ENCODE data around the gene MEX3D.

The MEX3D gene

GRCh38 chr19:1510442-1510806, 57.7 kb downstream of the MEX3D start:
- H3K27me3 ChIP-seq (ENCODE audit: insufficient read depth, low read depth, severe bottlenecking) = peaks cover 3% of the 10 kb centered on the region
- H3K9me3 ChIP-seq (ENCODE audit: severe bottlenecking) = no peaks in the 10 kb centered on the region
- TF ChIP-seq, protein P1, sequence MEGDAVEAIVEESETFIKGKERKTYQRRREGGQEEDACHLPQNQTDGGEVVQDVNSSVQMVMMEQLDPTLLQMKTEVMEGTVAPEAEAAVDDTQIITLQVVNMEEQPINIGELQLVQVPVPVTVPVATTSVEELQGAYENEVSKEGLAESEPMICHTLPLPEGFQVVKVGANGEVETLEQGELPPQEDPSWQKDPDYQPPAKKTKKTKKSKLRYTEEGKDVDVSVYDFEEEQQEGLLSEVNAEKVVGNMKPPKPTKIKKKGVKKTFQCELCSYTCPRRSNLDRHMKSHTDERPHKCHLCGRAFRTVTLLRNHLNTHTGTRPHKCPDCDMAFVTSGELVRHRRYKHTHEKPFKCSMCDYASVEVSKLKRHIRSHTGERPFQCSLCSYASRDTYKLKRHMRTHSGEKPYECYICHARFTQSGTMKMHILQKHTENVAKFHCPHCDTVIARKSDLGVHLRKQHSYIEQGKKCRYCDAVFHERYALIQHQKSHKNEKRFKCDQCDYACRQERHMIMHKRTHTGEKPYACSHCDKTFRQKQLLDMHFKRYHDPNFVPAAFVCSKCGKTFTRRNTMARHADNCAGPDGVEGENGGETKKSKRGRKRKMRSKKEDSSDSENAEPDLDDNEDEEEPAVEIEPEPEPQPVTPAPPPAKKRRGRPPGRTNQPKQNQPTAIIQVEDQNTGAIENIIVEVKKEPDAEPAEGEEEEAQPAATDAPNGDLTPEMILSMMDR (IDR thresholded peaks at IDR 0.05; ENCODE audit: low read depth, low read length) = no peak
- H3K36me3 ChIP-seq = no peaks in the 10 kb centered on the region
- no peak overlapping the region for H3K27ac ChIP-seq
- H3K4me3 ChIP-seq (ENCODE audit: low read depth, low read length) = no peak overlapping the region
- no peak for DNase-seq

DNA sequence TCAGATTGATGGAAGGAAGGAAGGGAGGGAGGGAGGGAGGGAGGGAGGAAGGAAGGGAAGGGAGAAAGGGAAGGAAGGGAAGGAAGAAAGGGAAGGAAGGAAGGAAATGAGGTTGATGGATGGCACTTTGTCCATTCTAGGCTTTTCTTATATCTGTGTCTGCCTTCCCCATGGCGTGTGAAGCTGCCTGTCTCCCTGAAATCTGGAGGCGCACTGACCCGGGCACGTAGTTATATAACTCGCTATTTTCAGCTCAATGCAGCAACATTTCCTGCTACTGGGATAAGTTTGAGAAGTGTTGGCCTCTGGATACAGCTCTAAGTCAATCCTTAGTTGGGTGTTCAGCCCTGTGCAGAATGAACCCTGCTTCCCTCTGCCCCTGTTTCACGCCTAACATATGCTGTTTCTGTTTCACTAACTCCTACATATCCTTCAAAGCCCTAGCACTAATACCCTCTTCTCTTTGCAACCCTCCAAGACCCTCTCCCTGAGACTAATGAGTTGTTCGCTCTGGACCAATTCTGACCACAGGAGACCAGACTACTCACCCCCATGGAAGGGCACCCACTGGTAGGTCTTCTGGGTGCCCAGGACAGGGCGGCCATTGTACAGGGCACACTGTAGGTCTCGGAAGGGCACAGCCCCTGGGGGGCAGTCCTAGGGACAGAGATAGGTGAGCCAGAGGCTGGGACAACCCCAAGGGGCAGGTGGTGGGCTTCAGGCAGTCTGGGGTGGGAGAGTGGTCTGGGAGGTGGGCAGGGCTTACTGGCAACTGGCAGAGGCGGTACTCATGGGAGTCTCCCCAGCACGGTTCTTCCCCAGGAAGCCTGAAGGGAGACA, 58.3 kb downstream of the MEX3D start:
- Histone ChIP-seq H3K4me3 (ENCODE audit: low read depth, low read length) (no peak overlapping the region), H3K9me3 (ENCODE audit: severe bottlenecking) (no peaks in the 10 kb centered on the region), H3K36me3 (no peaks in the 10 kb centered on the region), H3K27ac (no peak overlapping the region), H3K27me3 (ENCODE audit: insufficient read depth, low read depth, severe bottlenecking) (peaks cover 3% of the 10 kb centered on the region)
- DNase-seq = no peak
- TF ChIP-seq, protein P1 (IDR thresholded peaks at IDR 0.05; ENCODE audit: low read depth, low read length) = no peak

GRCh38 chr19:1508507-1508856, 59.6 kb downstream of the MEX3D start:
- Histone ChIP-seq H3K27ac (peak overlapping the region; percentile 45; the same call in 1 of the 2 replicates), H3K27me3 (ENCODE audit: insufficient read depth, low read depth, severe bottlenecking) (peaks cover 3% of the 10 kb centered on the region), H3K36me3 (no peaks in the 10 kb centered on the region), H3K9me3 (ENCODE audit: severe bottlenecking) (no peaks in the 10 kb centered on the region), H3K4me3 (ENCODE audit: low read depth, low read length) (0 out of 2 replicates have a peak overlapping the region, but pooled peaks have one; percentile 15)
- TF ChIP-seq, protein P1 (IDR thresholded peaks at IDR 0.05; ENCODE audit: low read depth, low read length) = no peak
- no peak for DNase-seq

DNA sequence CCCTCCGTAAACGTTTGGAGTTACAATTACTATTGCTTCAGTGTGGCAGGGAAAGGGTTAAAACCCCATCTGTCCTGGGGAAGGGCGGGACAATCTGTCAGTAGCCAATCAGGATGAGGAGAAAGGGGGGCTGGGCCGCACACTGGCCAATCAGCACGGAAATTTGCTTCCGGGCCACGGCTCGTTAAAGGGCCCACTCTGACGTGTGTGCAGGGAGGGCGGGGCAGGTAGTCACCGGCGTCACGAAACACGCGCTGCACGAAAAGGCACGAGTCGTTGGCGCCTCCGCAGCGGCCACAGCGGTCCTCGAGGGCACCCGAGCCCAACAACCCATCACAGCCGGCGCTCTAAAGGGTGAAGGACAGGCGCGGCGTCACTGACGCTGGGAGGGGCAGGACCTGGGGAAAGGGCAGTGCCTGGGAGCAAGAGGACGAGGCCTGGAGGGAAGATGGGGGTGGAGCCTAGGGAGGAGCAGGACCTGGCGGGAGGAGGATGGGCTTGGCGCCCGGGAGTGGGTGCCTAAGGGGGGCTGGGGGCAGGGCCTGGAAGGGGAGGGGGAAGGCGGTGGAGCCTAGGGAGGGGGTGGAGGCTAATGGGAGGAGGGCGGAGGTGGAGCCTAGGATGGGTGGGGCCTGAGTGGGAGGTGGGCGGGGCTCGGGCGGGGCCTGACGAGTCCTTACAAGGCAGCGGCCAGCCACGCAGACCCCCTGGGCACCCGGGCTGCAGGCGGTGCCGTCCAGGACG, 60.2 kb downstream of the MEX3D start:
- no peaks in the 10 kb centered on the region for H3K9me3 ChIP-seq (ENCODE audit: severe bottlenecking)
- H3K27me3 ChIP-seq (ENCODE audit: insufficient read depth, low read depth, severe bottlenecking) = no peaks in the 10 kb centered on the region
- DNase-seq = peak; percentile 97
- TF ChIP-seq, protein P1 (IDR thresholded peaks at IDR 0.05; ENCODE audit: low read depth, low read length) = no peak
- H3K4me3 ChIP-seq (ENCODE audit: low read depth, low read length) = peak overlapping the region; percentile 60
- no peaks in the 10 kb centered on the region for H3K36me3 ChIP-seq
- H3K27ac ChIP-seq = peak overlapping the region; percentile 89

DNA sequence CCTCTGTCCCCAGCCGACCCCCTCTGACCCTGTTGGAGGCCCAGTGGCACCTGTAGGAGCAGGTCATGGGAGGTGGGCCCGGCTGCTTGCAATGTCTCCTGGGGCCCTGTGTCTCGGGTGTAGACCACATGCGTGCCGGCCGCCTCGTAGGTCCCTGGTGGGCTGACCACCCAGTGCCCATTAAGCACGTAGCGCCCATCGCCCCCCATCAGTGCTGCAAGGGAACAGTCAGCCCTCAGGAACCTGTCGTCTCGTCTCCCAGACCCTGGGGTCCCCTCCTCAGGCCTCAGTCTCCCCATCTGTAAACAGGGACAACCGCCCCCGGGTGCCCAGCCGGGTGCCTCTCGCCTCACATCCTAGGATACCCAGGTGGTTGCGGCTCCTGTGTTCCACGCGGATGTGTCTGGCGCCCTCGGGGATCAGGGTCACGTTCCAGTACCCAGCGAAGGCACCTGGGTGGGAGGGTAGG, 60.9 kb downstream of the MEX3D start:
- Histone ChIP-seq H3K4me3 (ENCODE audit: low read depth, low read length) (peak overlapping the region; percentile 60), H3K27ac (peak overlapping the region; percentile 27), H3K36me3 (no peaks in the 10 kb centered on the region), H3K27me3 (ENCODE audit: insufficient read depth, low read depth, severe bottlenecking) (no peaks in the 10 kb centered on the region), H3K9me3 (ENCODE audit: severe bottlenecking) (no peaks in the 10 kb centered on the region)
- TF ChIP-seq, protein P1 (IDR thresholded peaks at IDR 0.05; ENCODE audit: low read depth, low read length) = no peak
- DNase-seq = no peak
